Ishikawa (cell line): Measurements from ENCODE around the gene TMEM119.

ENCODE experiments used
- MAX ChIP-seq: IDR thresholded peaks from 2 replicates; pipeline ENCODE4 v1.6.1; 2012
- RAD21 ChIP-seq: IDR thresholded peaks from 2 replicates; pipeline ENCODE4 v1.6.1; 2012; ENCODE audit warnings: low read depth
- TCF12 ChIP-seq: IDR thresholded peaks from 2 replicates; pipeline ENCODE4 v1.6.1; 2012; ENCODE audit warnings: low read depth
- YY1 ChIP-seq: IDR thresholded peaks from 2 replicates; pipeline ENCODE4 v1.6.1; 2012; ENCODE audit warnings: low read depth
- ZBTB7A ChIP-seq: IDR thresholded peaks from 2 replicates; pipeline ENCODE4 v1.6.1; 2012; ENCODE audit warnings: low read depth

- TF ChIP-seq YY1 (no peak), ZBTB7A (no peak), RAD21 (no peak), MAX (no peak), TCF12 (no peak)
Observed at GRCh38 chr12:108583991-108584390, 13.9 kb downstream of the TMEM119 start.
